ENCODE data around the gene HOXD11.

HOXD11 gene

GRCh38 chr2:176093898-176094249 is 13.2 kb upstream of the HOXD11 start:
- DNase-seq (ENCODE audit: low spot score), result no peak

DNA sequence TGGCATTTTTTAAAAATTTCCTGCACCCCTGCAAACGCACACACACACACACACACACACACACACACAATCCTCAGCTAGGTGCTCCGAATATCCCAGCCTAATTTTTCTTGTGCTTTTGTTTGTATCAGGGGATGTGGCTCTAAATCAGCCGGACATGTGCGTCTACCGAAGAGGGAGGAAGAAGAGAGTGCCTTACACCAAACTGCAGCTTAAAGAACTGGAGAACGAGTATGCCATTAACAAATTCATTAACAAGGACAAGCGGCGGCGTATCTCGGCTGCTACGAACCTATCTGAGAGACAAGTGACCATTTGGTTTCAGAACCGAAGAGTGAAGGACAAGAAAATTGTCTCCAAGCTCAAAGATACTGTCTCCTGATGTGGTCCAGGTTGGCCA is 12.7 kb upstream of the HOXD11 start:
- no peak for DNase-seq (ENCODE audit: low spot score)

DNA sequence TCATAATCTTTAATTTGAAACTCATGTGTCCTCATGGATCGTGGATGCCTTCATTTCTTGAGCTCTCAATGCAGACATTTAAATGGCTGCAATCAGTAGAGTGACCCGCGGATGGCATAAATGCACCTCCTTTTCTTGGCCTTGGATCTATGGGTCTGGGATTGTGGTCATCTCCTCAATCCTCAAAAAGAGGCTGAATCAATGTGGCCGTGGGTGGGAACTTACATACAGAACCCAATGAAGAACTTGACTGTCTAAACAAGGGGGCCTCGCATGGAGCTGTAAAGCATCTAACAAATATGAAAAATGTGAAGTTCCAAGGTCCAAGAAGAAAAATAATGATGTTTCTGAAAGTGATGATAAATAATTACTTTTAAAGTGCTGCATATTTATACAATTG is 11.7 kb upstream of the HOXD11 start:
- DNase-seq (ENCODE audit: low spot score), result no peak

- no peak for DNase-seq (ENCODE audit: low spot score)
Observed at GRCh38 chr2:176096243-176096985, 10.7 kb upstream of the HOXD11 start.

DNA sequence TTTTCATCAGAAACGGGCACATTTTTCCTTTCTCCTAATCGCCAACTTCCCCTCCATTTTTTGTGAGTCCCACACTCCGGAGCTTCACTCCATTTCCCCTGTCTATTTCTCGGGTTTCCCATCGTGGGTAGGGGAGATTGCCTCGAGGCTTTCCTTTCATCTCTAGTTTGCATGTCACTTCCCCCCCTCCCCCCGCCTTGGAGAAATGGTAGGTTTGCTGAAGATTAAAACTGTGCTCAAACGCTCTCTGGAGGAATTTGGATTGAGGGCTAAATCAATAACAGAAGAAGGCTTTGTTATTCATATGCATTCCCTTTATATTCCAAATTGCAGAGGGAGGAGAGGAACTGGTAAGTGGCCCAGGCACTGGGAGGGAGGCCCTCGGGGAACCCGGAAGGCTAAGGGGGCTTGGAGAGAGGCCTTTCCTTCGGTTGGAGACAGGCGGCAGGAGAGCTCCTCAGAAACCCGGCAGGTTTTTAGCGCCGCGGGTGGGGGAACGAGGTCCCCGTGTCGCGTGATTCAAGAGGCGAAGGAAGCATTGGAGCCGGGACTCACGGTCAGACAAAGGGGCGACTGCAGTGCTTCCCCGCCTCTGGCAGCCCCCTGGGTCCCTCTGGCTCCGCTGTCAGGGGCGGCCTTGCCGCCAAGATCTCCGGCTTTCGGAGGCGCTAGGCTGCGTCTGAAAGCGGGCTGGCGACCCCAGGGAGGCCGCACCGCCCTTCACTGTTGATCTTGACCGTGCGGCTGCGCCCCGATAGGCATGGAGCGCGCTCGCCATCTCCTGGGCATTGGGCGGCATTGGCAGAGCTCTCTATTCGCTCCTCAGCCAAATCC is 9.9 kb upstream of the HOXD11 start:
- DNase-seq (ENCODE audit: low spot score), result peak; percentile 55

DNA sequence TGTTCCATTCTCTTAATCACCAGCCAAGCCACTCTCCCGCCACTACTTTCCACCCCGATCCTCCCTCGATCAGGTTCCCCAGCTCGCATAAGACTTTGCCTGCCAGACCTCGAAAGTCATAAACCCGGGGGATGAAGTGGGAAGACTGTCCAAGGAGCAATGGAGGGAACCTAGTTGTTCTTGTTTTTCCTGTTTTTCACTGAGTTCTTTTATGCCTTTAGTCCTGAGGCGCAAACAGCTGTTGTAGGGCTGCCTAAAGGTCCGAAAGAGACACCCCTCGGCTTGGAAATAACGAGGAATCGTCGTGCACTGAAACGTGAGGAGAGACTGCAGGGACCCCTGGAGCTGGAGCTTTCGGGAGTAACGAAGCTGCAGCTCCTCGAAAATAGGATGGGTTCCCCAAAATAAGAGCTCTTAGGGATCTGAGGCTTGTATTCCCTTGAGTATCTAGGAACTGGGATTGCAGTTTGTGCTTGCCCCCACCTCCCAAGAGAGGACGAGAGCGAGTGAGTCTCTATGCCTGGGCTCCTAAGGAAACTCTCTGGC is 9.2 kb upstream of the HOXD11 start:
- no peak for DNase-seq (ENCODE audit: low spot score)

DNA sequence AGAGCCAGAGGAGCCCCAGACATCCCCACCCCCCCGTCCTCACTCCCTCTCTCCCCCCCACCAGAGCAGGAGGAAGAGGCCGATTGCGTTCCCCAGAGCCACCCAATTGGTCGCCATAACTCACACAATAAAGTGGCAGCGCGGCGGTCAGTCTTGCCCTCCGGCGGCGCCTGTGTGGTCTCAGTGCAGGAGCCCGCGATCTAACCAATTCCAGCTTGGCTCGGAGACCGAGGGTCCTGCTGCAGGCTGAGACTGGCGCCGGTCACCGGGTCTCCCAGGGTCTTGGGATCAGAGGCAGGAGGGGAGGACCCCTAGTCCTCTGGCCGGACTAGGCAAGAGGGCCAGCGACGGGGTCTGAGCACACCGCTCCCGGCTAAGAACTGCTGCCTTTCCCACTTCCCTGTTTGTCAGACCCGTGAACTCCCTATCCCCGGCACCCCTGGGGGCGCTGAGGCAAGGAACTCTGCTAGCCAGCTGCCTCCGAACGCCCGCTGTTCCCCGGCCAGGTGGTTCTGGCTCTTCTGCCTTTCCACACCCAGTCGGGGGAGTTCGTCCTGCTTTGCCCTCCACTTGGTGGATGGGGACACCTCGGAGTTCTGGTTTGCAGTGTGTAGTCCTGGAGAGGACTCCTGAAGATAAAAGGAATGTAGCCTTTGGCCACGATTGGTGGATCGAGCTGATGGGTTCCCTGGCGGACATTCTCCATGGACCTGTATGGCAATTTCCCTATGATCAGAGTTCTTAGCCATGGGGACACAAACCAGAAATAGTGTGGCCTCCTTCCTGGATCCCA is 8.5 kb upstream of the HOXD11 start:
- no peak for DNase-seq (ENCODE audit: low spot score)

GRCh38 chr2:176099159-176099727 is 7.8 kb upstream of the HOXD11 start:
- no peak for DNase-seq (ENCODE audit: low spot score)

DNA sequence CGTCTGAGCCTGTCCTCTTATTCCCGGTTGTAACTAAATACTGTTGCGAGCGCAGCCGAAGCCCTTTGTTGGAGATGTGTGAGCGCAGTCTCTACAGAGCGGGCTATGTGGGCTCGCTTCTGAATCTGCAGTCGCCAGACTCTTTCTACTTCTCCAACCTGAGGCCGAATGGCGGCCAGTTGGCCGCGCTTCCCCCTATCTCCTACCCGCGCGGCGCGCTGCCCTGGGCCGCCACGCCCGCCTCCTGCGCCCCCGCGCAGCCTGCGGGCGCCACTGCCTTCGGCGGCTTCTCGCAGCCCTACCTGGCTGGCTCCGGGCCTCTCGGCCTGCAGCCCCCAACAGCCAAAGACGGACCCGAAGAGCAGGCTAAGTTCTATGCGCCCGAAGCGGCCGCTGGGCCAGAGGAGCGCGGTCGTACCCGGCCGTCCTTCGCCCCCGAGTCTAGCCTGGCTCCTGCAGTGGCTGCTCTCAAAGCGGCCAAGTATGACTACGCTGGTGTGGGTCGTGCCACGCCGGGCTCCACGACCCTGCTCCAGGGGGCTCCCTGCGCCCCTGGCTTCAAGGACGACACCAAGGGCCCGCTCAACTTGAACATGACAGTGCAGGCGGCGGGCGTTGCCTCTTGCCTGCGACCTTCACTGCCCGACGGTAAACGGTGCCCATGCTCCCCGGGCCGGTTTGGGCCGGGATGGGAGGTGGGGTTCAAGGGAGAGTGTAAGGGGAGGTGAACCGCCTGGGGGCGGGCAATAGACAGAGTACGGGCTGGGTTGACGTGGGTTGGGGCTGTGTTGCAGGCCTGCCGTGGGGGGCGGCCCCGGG is 7.1 kb upstream of the HOXD11 start, which contains the start of gene HOXD12:
HOXD12 (plus strand) TSS at position 68 of the 819 bp plus-strand sequence; CDS start at position 75, 7 bp downstream.
- DNase-seq (ENCODE audit: low spot score), result no peak

GRCh38 chr2:176100547-176101140 is 6.4 kb upstream of the HOXD11 start:
- DNase-seq (ENCODE audit: low spot score), result no peak

- DNase-seq (ENCODE audit: low spot score), result no peak
Observed at GRCh38 chr2:176101216-176101830, 5.8 kb upstream of the HOXD11 start.

GRCh38 chr2:176101842-176102241 is 5.2 kb upstream of the HOXD11 start:
- DNase-seq (ENCODE audit: low spot score), result no peak

DNA sequence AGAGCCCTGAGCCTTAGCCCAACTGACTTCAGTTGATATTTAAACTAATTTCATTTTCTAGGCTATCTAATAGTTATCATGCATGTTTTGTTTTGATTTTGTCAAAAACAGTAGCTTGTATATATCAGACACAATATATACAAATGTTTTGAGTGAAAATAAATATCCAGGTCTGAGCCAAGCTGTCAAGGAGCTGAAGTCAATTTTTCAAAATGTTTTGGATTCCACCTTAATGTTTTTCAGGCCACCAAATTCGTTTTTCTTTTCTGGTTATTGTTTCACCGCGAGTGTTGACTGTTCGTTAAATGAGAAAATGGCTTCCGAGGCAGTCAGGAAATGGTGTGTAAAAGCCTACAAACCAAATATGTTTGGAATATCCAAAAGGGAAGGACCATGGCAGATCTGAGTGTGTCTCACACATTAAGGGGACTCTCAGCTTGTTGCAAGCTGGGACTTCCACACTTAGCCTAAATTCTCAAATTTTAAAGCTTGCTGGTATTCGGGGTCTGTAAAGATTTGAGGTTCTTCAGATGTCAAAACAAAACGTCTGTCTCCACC is 4.7 kb upstream of the HOXD11 start:
- no peak for DNase-seq (ENCODE audit: low spot score)

DNA sequence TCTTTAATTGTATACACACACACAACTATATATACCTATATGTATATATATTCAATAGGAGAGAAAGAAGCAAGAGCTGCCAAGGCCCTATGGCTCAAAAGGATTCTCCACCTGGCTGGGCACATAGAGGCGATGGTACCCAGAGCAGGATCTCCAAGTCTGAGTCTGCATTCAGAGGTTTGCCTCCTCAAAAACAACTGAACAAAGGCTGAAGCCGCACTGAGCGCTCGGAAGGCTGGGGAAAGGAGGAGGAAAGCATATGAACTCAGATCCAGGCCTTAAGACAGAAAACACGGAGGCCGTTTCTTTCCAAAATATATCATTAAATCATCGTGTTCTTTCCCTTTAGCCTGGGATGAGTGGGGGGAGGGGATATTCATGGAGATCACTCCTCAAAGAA is 3.9 kb upstream of the HOXD11 start:
- DNase-seq (ENCODE audit: low spot score), result no peak

DNA sequence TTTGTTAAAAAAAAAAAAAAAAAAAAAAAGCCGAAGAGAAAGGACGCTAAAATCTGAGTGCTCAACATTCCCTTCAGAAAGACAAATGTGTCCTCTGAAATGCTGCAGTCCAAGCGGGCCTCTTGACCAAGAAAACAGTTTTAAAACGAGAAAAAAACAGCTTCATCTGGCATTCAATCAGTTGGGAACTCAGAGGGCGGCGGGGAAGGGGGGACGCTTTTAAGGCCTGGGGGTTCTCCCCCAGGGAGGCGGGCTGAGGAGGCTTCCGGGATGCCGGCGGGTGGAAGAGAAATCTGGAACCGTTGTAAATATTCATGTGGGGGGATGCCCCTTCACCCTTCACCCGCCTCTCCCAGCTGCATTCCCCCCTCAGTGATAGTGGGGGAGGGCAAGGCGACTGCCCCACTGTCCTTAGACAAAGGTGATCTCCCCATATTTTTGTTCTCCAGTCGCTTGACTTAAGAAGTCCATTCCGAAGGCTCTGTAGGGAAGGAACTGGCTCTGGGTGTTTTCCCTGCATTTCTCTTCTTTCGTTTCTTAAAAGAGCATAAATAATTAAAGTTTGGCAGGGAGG is 3.3 kb upstream of the HOXD11 start:
- DNase-seq (ENCODE audit: low spot score), result no peak

DNA sequence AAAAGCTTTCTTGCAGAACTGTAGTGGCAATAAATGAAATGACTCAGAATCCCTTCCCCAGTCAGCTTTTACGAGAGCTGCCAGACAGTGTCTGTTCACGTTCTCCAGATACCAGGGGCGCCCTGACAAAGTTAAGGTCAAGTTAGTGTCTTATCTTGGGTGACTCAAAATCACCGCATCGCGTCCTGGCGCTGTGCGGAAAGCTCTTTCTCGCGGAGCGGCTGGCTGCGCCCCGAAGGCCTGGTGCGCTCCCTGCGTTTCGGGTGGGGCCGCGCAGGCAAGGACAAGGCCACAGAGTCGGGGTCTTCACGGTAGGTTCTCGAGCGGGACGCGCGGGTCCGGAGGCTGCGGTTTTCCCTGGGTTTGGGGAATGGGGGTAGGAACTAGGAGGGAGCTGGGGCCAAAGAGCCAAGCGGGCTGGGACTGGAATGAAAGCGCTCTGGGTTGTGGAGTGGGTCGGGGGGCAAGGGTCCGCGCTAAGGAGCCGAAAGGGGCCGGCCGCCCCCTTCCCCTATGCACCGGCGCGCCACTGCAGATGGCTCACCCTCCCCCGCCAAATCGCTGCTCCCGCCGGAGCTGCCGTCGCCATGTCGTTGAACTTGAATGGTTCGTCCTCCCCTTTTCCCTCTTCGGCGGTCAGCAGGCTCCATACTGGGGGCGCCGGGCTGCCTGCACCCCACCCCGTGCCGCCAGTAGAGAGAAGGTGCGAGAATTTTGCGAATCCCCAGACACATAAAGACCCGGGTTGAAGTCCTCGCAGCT is 2.6 kb upstream of the HOXD11 start:
- DNase-seq (ENCODE audit: low spot score), result no peak

DNA sequence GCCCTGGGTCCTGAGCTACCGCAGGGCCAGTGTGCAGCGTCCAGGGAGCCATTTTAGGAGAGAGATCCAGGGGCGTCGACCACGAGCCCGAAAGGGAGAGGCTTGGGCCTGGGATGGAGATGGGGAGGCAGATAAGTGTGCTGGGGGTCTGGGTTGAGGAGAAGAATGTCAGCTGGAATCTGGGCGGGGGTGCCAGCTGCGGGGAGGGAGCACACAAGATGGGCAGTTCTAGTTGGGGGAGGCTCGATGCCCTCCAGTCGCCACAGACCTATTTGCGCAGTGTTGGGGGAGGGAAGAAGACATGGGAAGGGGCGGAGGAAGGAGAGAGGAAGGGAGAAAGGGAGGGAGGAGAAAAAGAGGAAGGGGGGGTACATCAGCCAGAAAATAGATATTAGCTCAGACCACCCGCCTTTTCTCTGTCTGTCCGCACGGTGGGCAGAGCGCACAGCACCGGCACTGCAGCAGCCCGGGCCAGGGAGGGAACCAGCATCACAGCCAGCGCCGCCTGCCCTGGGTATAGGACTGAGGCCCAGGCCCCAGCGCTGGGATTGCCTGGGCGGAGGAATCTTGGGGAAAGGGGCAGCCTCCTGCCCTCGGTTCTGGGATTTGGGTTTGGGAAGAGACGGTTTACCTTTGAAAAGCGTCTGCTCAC is 1.9 kb upstream of the HOXD11 start:
- DNase-seq (ENCODE audit: low spot score), result no peak

Data from activated CD4-positive, alpha-beta T cell treated with anti-CD3 and anti-CD28 coated beads, Interleukin-2, Interleukin-4, amounts not matched to agents 100 ng/mL and 50 ng/mL, durations not matched to agents 16 hours and 8 hours (primary cell).